ENCODE results near the gene XRCC6. TPM values are rescaled to one million over a fixed set of nuclear protein-coding genes. Genes with fewer than 3 reads are reported as not detected.

Gene XRCC6
- polyA plus RNA-seq, 3 donors = 58.6 to 286 (median 267) TPM

DNA sequence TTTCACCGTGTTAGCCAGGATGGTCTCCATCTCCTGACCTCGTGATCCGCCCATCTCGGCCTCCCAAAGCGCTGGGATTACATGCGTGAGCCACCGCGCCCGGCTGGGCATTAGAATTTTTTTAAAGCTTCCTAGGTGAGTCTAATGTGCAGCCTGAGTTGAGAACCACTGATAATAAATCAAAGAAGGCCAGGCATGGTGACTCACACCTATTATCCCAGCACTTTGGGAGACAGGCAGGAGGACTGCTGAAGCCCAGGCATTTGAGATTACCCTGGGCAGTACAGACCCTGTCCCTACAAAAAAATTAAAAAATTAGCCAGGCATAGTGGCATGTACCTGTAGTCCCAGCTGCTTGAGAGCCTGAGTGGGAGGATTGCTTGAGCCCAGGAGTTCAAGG, 91.9 kb downstream of the XRCC6 start:
- Mint-ChIP-seq H3K36me3 (no peaks in the 10 kb centered on the region), H3K4me3 (no peak overlapping the region), H3K4me1 (no peaks in the 10 kb centered on the region), H3K27me3 (ENCODE audit: low read depth in 3 of 3) (peaks cover 4 to 10% (median 4%) of the 10 kb centered on the region in 3 donors), H3K27ac (no peak overlapping the region), H3K9me3 (no peaks in the 10 kb centered on the region)
- intact Hi-C loops (cut with micrococcal nuclease) = no loop called here
- 71% methylated on average over 1 of the region's 9 CpGs for WGBS (ENCODE audit: insufficient coverage)
- Histone ChIP-seq H3K79me2 (ENCODE audit: insufficient read depth, low read length) (no peaks in the 10 kb centered on the region), H3K27ac (ENCODE audit: low read depth in 1 of 2, low read length in 2 of 2) (no peak overlapping the region), H3K4me3 (replicated peaks in 1 of 3; ENCODE audit: low read depth in 2 of 3, low read length in 3 of 3) (no peak overlapping the region), H3K4me2 (replicated peaks; ENCODE audit: extremely low read depth, low read length, poor library complexity, severe bottlenecking) (no peak overlapping the region), H2AFZ (ENCODE audit: insufficient read depth, low read depth, low read length, poor library complexity, severe bottlenecking) (no peak overlapping the region), H3K36me3 (replicated peaks in 1 of 2; ENCODE audit: control insufficient read depth in 1 of 2, insufficient read depth in 2 of 2, low read length in 2 of 2) (no peaks in the 10 kb centered on the region), H3K9ac (ENCODE audit: insufficient read depth, low read length, poor library complexity, severe bottlenecking) (no peak overlapping the region), H3K9me3 (replicated peaks in 1 of 2; ENCODE audit: control insufficient read depth in 1 of 2, insufficient read depth in 1 of 2, low read length in 2 of 2) (no peaks in the 10 kb centered on the region), H4K20me1 (ENCODE audit: insufficient read depth, low read length) (no peaks in the 10 kb centered on the region), H3K4me1 (ENCODE audit: control insufficient read depth in 1 of 2, insufficient read depth in 2 of 2, low read length in 2 of 2) (no peaks in the 10 kb centered on the region), H3K27me3 (ENCODE audit: control insufficient read depth in 2 of 2, insufficient read depth in 2 of 2, low read length in 2 of 2) (no peaks in the 10 kb centered on the region)
- TF ChIP-seq, protein P1, sequence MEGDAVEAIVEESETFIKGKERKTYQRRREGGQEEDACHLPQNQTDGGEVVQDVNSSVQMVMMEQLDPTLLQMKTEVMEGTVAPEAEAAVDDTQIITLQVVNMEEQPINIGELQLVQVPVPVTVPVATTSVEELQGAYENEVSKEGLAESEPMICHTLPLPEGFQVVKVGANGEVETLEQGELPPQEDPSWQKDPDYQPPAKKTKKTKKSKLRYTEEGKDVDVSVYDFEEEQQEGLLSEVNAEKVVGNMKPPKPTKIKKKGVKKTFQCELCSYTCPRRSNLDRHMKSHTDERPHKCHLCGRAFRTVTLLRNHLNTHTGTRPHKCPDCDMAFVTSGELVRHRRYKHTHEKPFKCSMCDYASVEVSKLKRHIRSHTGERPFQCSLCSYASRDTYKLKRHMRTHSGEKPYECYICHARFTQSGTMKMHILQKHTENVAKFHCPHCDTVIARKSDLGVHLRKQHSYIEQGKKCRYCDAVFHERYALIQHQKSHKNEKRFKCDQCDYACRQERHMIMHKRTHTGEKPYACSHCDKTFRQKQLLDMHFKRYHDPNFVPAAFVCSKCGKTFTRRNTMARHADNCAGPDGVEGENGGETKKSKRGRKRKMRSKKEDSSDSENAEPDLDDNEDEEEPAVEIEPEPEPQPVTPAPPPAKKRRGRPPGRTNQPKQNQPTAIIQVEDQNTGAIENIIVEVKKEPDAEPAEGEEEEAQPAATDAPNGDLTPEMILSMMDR (IDR thresholded peaks at IDR 0.05) = no peak
- DNase-seq = no peak

Small RNAs within 50 kb of the gene (small RNA-seq; reads per million reads assigned to genes)
- gene HMGN2P10 (ENCODE audit: insufficient read length, low read depth) (not detected), gene RF00019 (ENCODE audit: insufficient read length, low read depth) (not detected), gene RNU6-476P (ENCODE audit: insufficient read length, low read depth) (not detected)

Other genes with a start within 250 kb of the XRCC6 start
- gene TEF, start 239.4 kb upstream of the XRCC6 start, polyA plus RNA-seq = 1 to 10 TPM in 2 of 3 donors, under 1 TPM in 1; 0.71 to 1.7 (median 1.1) TPM
- 10 to 100 TPM in 2 of 3 donors, 1 to 10 TPM in 1; 7.0 to 40.4 (median 11.5) TPM for gene TOB2, start 174.5 kb upstream of the XRCC6 start, polyA plus RNA-seq
- gene PHF5A, start 152.6 kb upstream of the XRCC6 start, polyA plus RNA-seq = 10 to 100 TPM; 22.0 to 31.3 (median 26.3) TPM
- gene ACO2, start 152.2 kb upstream of the XRCC6 start, polyA plus RNA-seq = 10 to 100 TPM; 56.8 to 75.8 (median 64.2) TPM
- 10 to 100 TPM in 2 of 3 donors, 1 to 10 TPM in 1; 9.4 to 19.0 (median 10.4) TPM for gene POLR3H, start 76.8 kb upstream of the XRCC6 start, polyA plus RNA-seq
- not detected for gene CSDC2, start 60.3 kb upstream of the XRCC6 start, polyA plus RNA-seq
- gene PMM1, start 31.5 kb upstream of the XRCC6 start, polyA plus RNA-seq = 10 to 100 TPM; 15.6 to 32.4 (median 23.5) TPM
- 10 to 100 TPM; 15.8 to 33.7 (median 31.5) TPM for gene DESI1, start 252 bp upstream of the XRCC6 start, polyA plus RNA-seq
- gene SNU13, start 67.6 kb downstream of the XRCC6 start, polyA plus RNA-seq = 100 to 1,000 TPM in 2 of 3 donors, 10 to 100 TPM in 1; 90.0 to 168 (median 168) TPM
- 10 to 100 TPM; 12.3 to 40.0 (median 37.0) TPM for gene MEI1, start 78.2 kb downstream of the XRCC6 start, polyA plus RNA-seq
- gene CCDC134, start 179.4 kb downstream of the XRCC6 start, polyA plus RNA-seq = 1 to 10 TPM; 2.1 to 5.3 (median 2.4) TPM
- gene SREBF2, start 211.8 kb downstream of the XRCC6 start, polyA plus RNA-seq = 10 to 100 TPM; 22.2 to 25.1 (median 24.5) TPM